HG02885 (cell line): ENCODE data around the gene WDR62.

ENCODE experiments used
- ATAC-seq: cut with Tn5 transposase; IDR thresholded peaks from one replicate; pipeline ENCODE4 v1.9.1; 2021; ENCODE audit warnings: mild to moderate bottlenecking; ENCODE audit not compliant: unreplicated experiment, poor library complexity

WDR62 gene

GRCh38 chr19:36054733-36055686 lies at the start of gene WDR62:
WDR62 (plus strand) TSS chr19:36054897; CDS start chr19:36054972, 75 bp downstream.
- peak; percentile 78 for ATAC-seq

GRCh38 chr19:36006955-36007354 lies 47.7 kb upstream of the WDR62 start:
- no peak for ATAC-seq

- no peak for ATAC-seq
Observed at GRCh38 chr19:36008336-36008978, 46.2 kb upstream of the WDR62 start, which contains the start of gene SYNE4. SYNE4 (minus strand) TSS chr19:36008813; CDS start chr19:36008681, 132 bp downstream.

GRCh38 chr19:36009220-36009619 lies 45.5 kb upstream of the WDR62 start:
- ATAC-seq: no peak

GRCh38 chr19:36009633-36010379 lies 44.9 kb upstream of the WDR62 start:
- no peak for ATAC-seq

- no peak for ATAC-seq
Observed at GRCh38 chr19:36010402-36010801, 44.3 kb upstream of the WDR62 start.

DNA sequence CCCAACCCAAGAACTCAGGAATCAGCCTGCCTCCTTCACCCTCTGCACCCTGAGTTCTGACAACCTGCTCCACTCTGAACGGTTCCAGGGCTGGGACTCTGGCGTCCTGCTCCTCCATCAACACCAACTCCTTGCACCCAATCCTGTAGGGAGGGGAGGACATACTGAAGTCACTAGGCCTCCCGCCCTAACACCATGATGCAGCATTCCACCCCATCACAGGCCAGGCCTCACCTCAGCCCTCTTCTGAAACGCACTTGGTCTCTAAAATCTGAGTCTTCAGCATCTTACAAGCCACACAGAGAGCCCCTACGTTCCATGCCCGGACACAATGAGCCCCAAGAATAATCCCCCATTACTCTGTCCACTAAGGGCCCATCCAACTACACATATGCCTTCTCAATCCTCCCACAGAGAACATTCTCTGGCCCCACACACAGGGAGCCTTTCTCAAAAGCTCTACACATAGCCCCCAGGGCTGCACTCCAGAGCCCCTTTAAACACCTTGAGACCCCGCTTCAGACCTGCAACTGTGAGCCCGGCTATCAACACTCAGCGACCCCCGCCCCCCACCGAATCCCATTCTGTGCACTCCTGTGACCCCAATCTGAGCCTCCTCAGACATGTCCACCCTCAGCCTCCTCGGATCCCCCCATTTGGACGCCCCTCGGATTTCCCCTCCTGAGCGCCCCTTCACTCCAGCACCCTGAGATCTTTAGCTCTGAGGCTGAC lies 41.3 kb upstream of the WDR62 start:
- no peak for ATAC-seq

DNA sequence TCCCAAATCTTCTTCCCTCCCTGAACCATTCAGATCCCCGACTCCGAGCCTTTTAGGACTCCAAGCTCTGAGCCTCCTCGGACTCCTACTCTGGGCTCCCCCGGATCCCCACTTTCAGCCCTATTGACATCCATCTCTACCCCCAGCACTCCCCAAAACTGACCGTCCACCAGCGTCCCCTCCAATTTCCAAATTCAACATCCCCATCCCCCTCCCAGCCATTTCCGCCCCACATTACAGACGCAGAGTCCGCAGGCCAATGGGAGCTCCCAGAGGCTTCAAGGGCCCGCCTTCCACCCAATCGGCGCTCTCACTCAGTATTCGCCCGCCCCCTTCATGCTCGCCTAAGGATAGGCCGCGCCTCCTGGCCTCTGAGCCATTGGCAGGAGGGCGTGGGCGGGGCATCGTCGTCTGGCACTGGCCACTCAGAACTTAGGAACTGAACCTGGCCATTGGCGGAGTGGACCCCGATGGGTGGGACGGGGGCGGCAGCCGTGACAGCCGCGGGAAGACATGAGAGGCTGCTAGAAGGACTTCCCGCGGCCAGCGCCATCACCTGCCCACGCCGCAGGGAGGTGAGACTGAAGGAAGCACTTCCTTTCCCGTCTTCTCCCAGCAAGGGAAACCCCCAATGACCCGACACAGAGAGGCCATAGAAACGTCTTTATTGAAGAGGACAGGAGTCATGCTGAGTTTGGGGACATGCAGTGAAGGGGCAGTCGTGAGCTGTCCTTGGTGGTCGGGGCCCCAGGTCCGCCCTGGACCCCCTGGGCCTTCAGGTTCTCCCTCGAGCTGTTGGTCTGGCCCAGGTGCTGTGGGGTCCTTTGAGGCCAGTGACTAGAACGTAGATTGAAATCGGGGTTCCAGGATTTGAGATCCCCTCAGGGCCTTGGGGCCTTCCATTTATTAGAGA lies 40.4 kb upstream of the WDR62 start, which contains the start of gene ALKBH6:
Gene ALKBH6, minus strand, starts transcription at position 202 of the 913 bp plus-strand sequence. CDS start 816 bp downstream, outside the sequence.
- ATAC-seq: peak; percentile 97

DNA sequence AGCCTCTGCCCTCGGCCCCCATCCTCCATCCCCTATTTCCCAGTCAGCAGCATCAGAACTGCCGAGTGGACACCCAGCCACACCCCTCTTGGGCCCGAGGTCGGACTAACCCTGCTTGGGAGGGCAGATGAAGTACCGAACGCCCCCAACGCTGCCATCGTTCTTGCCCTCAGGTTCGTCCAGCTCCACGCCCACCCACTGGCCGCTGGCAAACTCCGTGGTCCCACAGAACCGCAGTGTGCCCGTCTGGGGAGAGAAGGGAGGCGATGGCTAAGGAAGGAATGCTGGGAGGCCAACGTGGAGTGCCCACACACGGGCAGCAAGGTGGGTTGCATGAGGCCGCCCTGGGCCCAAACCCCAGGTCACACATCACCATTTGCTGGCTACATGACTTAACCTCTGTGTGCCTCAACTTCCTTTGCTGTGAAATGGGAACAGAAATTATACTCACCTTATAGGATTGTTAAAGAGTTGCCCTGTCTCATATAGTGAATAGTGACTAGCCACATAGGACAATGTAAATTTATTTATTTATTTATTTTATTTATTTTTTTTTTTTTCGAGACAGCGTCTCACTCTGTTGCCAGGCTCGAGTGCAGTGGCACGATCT lies 35.5 kb upstream of the WDR62 start:
- ATAC-seq: no peak

DNA sequence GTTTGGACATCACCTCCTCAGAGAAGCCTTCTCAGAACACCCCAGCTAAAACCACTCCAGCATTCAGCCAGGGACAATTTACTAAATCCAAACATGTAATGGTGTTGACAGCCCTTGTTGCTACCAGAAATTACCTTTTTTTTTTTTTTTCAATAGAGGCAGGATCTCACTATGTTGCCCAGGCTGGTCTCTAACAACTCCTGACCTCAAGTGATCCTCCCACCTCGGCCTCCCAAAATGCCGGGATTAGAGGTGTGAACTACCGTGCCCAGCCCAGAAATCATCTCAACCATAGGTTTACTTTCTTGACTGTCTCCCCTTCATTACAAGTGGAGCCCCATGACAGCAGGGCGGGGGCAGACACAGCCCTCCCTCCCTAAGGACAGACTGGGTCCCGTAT lies 31.3 kb upstream of the WDR62 start:
- no peak for ATAC-seq

- ATAC-seq: no peak
Observed at GRCh38 chr19:36025541-36025940, 29.2 kb upstream of the WDR62 start.

DNA sequence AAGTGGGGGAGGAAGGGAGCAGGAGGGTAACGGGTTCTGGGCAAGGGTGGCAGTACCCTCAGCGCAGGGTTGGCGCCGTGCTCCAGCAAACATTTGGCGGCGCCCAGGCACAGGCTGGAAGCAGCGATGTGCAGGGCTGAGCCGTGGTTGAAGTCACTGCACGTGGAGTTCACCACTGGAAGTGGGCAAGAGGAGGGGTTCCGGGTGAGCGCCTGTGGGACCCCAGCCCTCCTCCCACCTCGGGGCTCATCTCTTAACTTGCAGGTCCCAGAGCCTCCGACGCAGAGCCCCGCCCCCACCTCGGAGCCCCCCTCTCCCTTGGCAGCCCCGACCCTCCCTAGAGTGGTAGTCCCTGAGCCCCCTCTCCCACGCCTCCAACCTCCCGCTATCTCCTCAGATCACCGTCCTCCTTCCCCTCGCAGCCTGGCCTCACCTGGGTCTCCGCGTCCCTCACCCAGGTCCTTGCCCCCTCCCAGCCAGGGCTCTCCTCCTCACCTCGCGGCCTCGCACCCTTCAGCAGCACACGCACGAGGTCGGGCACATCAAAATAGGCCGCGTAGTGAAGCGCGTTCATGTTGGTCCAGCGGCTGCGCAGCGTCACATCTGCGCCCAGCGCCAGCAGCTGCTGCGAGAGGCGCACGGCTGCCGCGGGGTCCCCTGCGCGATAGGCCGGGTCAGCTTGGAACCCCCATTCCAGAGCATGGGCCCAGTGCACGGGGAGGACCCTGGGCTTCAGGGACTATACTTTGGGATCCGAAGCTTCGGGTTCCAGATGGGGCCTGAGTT lies 28.4 kb upstream of the WDR62 start:
- ATAC-seq: no peak

DNA sequence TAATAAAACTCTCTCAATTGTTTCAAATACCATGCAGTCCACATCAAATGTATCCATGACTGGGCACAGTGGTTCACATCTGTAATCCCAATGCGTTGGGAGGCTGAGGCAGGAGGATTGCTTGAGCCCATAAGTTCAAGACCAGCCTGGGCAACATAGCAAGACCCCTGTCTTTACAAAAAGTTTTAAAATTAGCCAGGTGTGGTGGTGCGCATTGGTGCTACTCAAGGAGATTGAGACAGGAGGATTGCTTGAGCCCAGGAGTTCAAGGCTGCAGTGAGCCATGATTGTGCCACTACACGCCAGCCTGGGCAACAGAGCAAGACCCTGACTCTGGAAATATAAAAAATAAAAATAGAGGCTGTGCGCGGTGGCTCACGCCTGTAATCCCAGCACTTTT lies 27.0 kb upstream of the WDR62 start:
- ATAC-seq: no peak

GRCh38 chr19:36028313-36029041 lies 26.2 kb upstream of the WDR62 start:
- no peak for ATAC-seq

- no peak for ATAC-seq
Observed at GRCh38 chr19:36030264-36031148, 24.2 kb upstream of the WDR62 start.

DNA sequence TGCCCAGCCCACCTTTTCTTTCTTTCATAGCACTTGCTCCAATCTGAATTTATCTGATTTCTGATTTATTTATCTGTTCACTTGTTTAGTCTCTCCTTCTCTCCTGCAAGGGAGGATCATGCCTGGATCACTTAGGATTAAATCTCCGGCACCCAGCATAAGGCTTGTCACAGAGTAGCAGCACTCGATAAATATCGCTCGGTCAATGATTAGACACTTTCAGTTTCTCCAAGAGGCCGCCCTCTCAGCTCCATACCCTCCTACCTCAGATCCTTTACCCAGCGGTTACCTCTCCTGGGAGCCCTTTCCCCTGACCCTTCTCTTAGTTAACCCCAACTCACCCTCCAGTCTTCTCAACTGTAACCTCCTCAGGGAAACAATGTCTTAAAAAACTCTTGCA lies 23.4 kb upstream of the WDR62 start:
- ATAC-seq: no peak
